IMR-90 (cell line): ENCODE data around the gene OR2F1. TPM values are rescaled to one million over a fixed set of nuclear protein-coding genes. Genes with fewer than 3 reads are reported as not detected.

ENCODE experiments used
- ATAC-seq: fragments of 200-7000 bp; cut with Tn5 transposase; 2 replicates; pipeline ENCODE4 v1.9.1; 2020; ENCODE audit warnings: low read depth, mild to moderate bottlenecking, moderate library complexity
- BruUV-seq: library from RNA; stranded (reverse); fragments of 400-500 nt; replicated peaks from 2 replicates; lab custom pipeline; 2021; lab: Mats Ljungman, UMichigan
- CTCF ChIA-PET: fragments of 300-600 bp; formaldehyde crosslinking; extraction: SDS; loops from one replicate; lab custom pipeline; 2021; ENCODE audit warnings: antibody characterized with exemption; lab: Yijun Ruan, JAX
- POLR2A ChIA-PET: fragments of 300-600 bp; sonication (Branson Sonifier 250); formaldehyde crosslinking; loops from one replicate; lab custom pipeline; 2022; ENCODE audit warnings: antibody characterized with exemption; ENCODE audit not compliant: unreplicated experiment; lab: Charles Lee
- DNase-seq: peaks from one replicate; pipeline ENCODE4 v3.0.0; 2013
- H2AFZ ChIP-seq: replicated peaks from 2 replicates; pipeline ENCODE3; 2013; ENCODE audit warnings: low read length, mild to moderate bottlenecking; ENCODE audit not compliant: poor library complexity
- H2AK5ac ChIP-seq: 2 replicates; pipeline ENCODE4 v1.6.1; 2013; ENCODE audit warnings: low read depth, low read length, inconsistent platforms
- H2AK9ac ChIP-seq: replicated peaks from 2 replicates; pipeline ENCODE3; 2013; ENCODE audit warnings: mild to moderate bottlenecking, low read depth, low read length, moderate library complexity; ENCODE audit not compliant: poor library complexity
- H2BK120ac ChIP-seq: 2 replicates; pipeline ENCODE4 v1.6.1; 2013; ENCODE audit warnings: low read depth, low read length, inconsistent platforms
- H2BK15ac ChIP-seq: 3 replicates; pipeline ENCODE4 v1.6.1; 2013; ENCODE audit warnings: low read depth, low read length, inconsistent platforms
- H2BK20ac ChIP-seq: 2 replicates; pipeline ENCODE4 v1.6.1; 2013; ENCODE audit warnings: low read depth, mild to moderate bottlenecking, inconsistent platforms, low read length, moderate library complexity
- H2BK5ac ChIP-seq: 2 replicates; pipeline ENCODE4 v1.6.1; 2013; ENCODE audit warnings: mild to moderate bottlenecking, low read depth, low read length, inconsistent platforms; ENCODE audit not compliant: poor library complexity, severe bottlenecking
- H3K14ac ChIP-seq: replicated peaks from 2 replicates; pipeline ENCODE4 v1.6.1; 2013; ENCODE audit warnings: low read depth, low read length, inconsistent platforms
- H3K18ac ChIP-seq: 2 replicates; pipeline ENCODE4 v1.6.1; 2013; ENCODE audit warnings: low read depth, low read length, control low read depth
- H3K23ac ChIP-seq: 2 replicates; pipeline ENCODE4 v1.6.1; 2013; ENCODE audit warnings: low read depth, low read length, inconsistent platforms
- H3K27ac ChIP-seq: 2 replicates; pipeline ENCODE4 v1.5.1; 2013; ENCODE audit warnings: mild to moderate bottlenecking, control low read depth, low read length; ENCODE audit not compliant: insufficient read depth
- H3K27me3 ChIP-seq: 2 replicates; pipeline ENCODE4 v1.6.1; 2013; ENCODE audit warnings: low read length; ENCODE audit not compliant: control insufficient read depth, insufficient read depth
- H3K36me3 ChIP-seq: 2 replicates; pipeline ENCODE4 v1.6.1; 2013; ENCODE audit warnings: low read length, mixed read lengths; ENCODE audit not compliant: control insufficient read depth, insufficient read depth
- H3K4ac ChIP-seq: 2 replicates; pipeline ENCODE4 v1.6.1; 2013; ENCODE audit warnings: low read depth, low read length, inconsistent platforms
- H3K4me1 ChIP-seq: 2 replicates; pipeline ENCODE4 v1.6.1; 2013; ENCODE audit warnings: low read length, mixed read lengths; ENCODE audit not compliant: control insufficient read depth, insufficient read depth
- H3K4me2 ChIP-seq: 2 replicates; pipeline ENCODE4 v1.6.1; 2013; ENCODE audit warnings: low read depth, mild to moderate bottlenecking, control low read depth, low read length, moderate library complexity
- H3K4me3 ChIP-seq: 2 replicates; pipeline ENCODE4 v1.5.1; 2013; ENCODE audit warnings: low read depth, mild to moderate bottlenecking, control low read depth, low read length, moderate library complexity; ENCODE audit not compliant: insufficient read depth
- H3K56ac ChIP-seq: 2 replicates; pipeline ENCODE4 v1.6.1; 2013; ENCODE audit warnings: low read length, inconsistent platforms; ENCODE audit not compliant: insufficient read depth; ENCODE audit errors: extremely low read depth
- H3K79me1 ChIP-seq, 2 experiments: 2 replicates each; pipeline ENCODE4 v1.6.1; 2013; ENCODE audit warnings: low read length in 2 of 2, inconsistent platforms in 1 of 2, low read depth in 1 of 2
- H3K9ac ChIP-seq: 2 replicates; pipeline ENCODE4 v1.6.1; 2013; ENCODE audit warnings: low read depth, low read length, control low read depth
- H3K9me1 ChIP-seq: 2 replicates; pipeline ENCODE4 v1.6.1; 2013; ENCODE audit warnings: low read length, inconsistent platforms; ENCODE audit not compliant: insufficient read depth
- H3K9me3 ChIP-seq: 2 replicates; pipeline ENCODE4 v1.6.1; 2013; ENCODE audit warnings: low read length; ENCODE audit not compliant: control insufficient read depth, insufficient read depth
- H4K20me1 ChIP-seq: 2 replicates; pipeline ENCODE4 v1.6.1; 2013; ENCODE audit warnings: low read length, inconsistent platforms; ENCODE audit not compliant: insufficient read depth
- H4K5ac ChIP-seq: 2 replicates; pipeline ENCODE4 v1.6.1; 2013; ENCODE audit warnings: mild to moderate bottlenecking, low read depth, low read length, control low read depth
- H4K8ac ChIP-seq, 2 experiments: 2 replicates each; pipeline ENCODE4 v1.6.1; 2013; ENCODE audit warnings: low read depth in 2 of 2, low read length in 2 of 2, control low read depth in 1 of 2, inconsistent platforms in 1 of 2
- H4K91ac ChIP-seq: 2 replicates; pipeline ENCODE4 v1.6.1; 2013; ENCODE audit warnings: low read depth, low read length, inconsistent platforms; ENCODE audit not compliant: insufficient read depth
- CEBPB ChIP-seq: IDR thresholded peaks from 2 replicates; pipeline ENCODE4 v1.6.1; 2012; ENCODE audit warnings: low read depth, low read length, improper control_type of control experiment
- CHD1 ChIP-seq: IDR thresholded peaks from 2 replicates; pipeline ENCODE4 v1.6.1; 2012; ENCODE audit warnings: low read depth, low read length, improper control_type of control experiment
- ELK1 ChIP-seq: fragments of 150-350 bp; IDR thresholded peaks from 2 replicates; pipeline ENCODE4 v1.6.1; 2016; ENCODE audit warnings: low read depth, mild to moderate bottlenecking, low read length, moderate library complexity, borderline replicate concordance
- FOS ChIP-seq: fragments of 150-350 bp; IDR thresholded peaks from 2 replicates; pipeline ENCODE4 v1.6.1; 2016; ENCODE audit warnings: low read depth, low read length
- MXI1 ChIP-seq: IDR thresholded peaks from 2 replicates; pipeline ENCODE4 v1.6.1; 2012; ENCODE audit warnings: low read depth, mild to moderate bottlenecking, low read length, moderate library complexity, borderline replicate concordance
- POLR2A ChIP-seq: IDR thresholded peaks from 2 replicates; pipeline ENCODE4 v1.6.1; 2012; ENCODE audit warnings: mild to moderate bottlenecking, low read depth, low read length
- RAD21 ChIP-seq: IDR thresholded peaks from 2 replicates; pipeline ENCODE4 v1.6.1; 2012; ENCODE audit warnings: low read length, improper control_type of control experiment
- RFX5 ChIP-seq: IDR thresholded peaks from 2 replicates; pipeline ENCODE4 v1.8.0; 2012; ENCODE audit warnings: low read depth, mild to moderate bottlenecking, low read length, moderate library complexity
- USF2 ChIP-seq: fragments of 150-350 bp; IDR thresholded peaks from 2 replicates; pipeline ENCODE4 v1.6.1; 2017; ENCODE audit warnings: mild to moderate bottlenecking, antibody characterized with exemption, low read length, low read depth
- WGBS, 2 experiments: methylation state at CpG; one replicate each; pipeline versions ENCODE4 v1.1.5 to v1.1.7; 2013; ENCODE audit warnings: missing lambda C conversion rate in 2 of 2; ENCODE audit not compliant: insufficient read length in 1 of 2; ENCODE audit errors: extremely low coverage in 2 of 2; 5-methylcytosine and 5-hydroxymethylcytosine counted together
- dilution Hi-C: fragments of 300-500 bp; cut with HindIII; formaldehyde crosslinking; loops from one replicate; pipeline ENCODE4 v1.14.3; 2018; ENCODE audit warnings: low sequenced_read_pairs; ENCODE audit not compliant: unreplicated experiment
- in situ Hi-C: fragments of 300-500 bp; cut with MboI; formaldehyde crosslinking; loops from 3 replicates; pipeline ENCODE4 v1.14.3; 2019; ENCODE audit warnings: low sequenced_read_pairs, inconsistent platforms, mixed read lengths
- intact Hi-C: fragments of 100-400 bp; cut with micrococcal nuclease; formaldehyde crosslinking; loops from 2 replicates; pipeline ENCODE4 v1.10.0; 2022
- polyA plus RNA-seq, 3 experiments: library from polyadenylated mRNA; depleted of rRNA; stranded (reverse); fragments of >200 nt; gene quantifications; 2 replicates each; pipeline ENCODE4 v1.2.3, GENCODE V29; 2012; ENCODE audit warnings: low replicate concordance in 1 of 3
- total RNA-seq: library from RNA; depleted of rRNA; stranded (reverse); fragments of >200 nt; gene quantifications from 2 replicates; pipeline ENCODE4 v1.2.3, GENCODE V29; 2012

The OR2F1 gene
- total and polyA plus RNA-seq, 2 of the 4 experiments (the other 2 are of a cell fraction): not detected

- Histone ChIP-seq H3K14ac (no peak overlapping the region), H3K9me3 (no peaks in the 10 kb centered on the region), H3K36me3 (no peaks in the 10 kb centered on the region), H3K4me3 (no peak overlapping the region), H3K4me2 (no peak overlapping the region), H3K23ac (no peak overlapping the region), H4K20me1 (no peaks in the 10 kb centered on the region), H2BK5ac (no peak overlapping the region), H3K79me1 (no peaks in the 10 kb centered on the region), H2BK120ac (no peak overlapping the region), H3K18ac (no peak overlapping the region), H2AK5ac (no peak overlapping the region), H4K91ac (no peak overlapping the region), H2BK15ac (no peak overlapping the region), H3K4ac (no peak overlapping the region), H2AK9ac (no peak overlapping the region), H3K27ac (no peak overlapping the region), H4K8ac (no peak overlapping the region), H3K4me1 (peaks cover 18% of the 10 kb centered on the region), H3K56ac (no peak overlapping the region), H3K27me3 (no peaks in the 10 kb centered on the region), H2BK20ac (no peak overlapping the region), H2AFZ (no peak overlapping the region), H4K5ac (no peak overlapping the region), H3K9ac (no peak overlapping the region), H3K9me1 (peaks cover 10% of the 10 kb centered on the region)
- TF ChIP-seq USF2 (no peak), RFX5 (no peak), CEBPB (no peak), ELK1 (no peak), CHD1 (no peak), FOS (no peak), POLR2A (no peak), RAD21 (no peak), MXI1 (no peak)
- DNase-seq: no peak
- intact Hi-C loops (loop anchor here (5.0 kb wide), 2 partner anchors 36 to 39 kb away; partner anchors contain the start of gene TCAF1), dilution Hi-C loops (no loop called here), in situ Hi-C loops (no loop called here)
- WGBS, 2 experiments: 60% methylated on average over 2 of the region's 5 CpGs; no CpG with 5 or more reads in 1 of the 2 experiments
- POLR2A ChIA-PET: no interaction called here
- no TSS peak for BruUV-seq
- CTCF ChIA-PET: no interaction called here
- ATAC-seq: no peak
Measured at GRCh38 chr7:143938379-143939243, 16.0 kb upstream of the OR2F1 start.
